NCI-H748 (cell line): ENCODE measurements around the gene BAG5.
"Not testable (repeated sequence)": the region's sequence is repeated elsewhere in the genome, so short reads cannot be mapped to it uniquely, and the experiment has no call there.

ENCODE experiments used
- DNase-seq: peaks from one replicate; lab custom pipeline; 2025; ENCODE audit not compliant: unreplicated experiment; lab: John Stamatoyannopoulos, UW

The BAG5 gene

DNA sequence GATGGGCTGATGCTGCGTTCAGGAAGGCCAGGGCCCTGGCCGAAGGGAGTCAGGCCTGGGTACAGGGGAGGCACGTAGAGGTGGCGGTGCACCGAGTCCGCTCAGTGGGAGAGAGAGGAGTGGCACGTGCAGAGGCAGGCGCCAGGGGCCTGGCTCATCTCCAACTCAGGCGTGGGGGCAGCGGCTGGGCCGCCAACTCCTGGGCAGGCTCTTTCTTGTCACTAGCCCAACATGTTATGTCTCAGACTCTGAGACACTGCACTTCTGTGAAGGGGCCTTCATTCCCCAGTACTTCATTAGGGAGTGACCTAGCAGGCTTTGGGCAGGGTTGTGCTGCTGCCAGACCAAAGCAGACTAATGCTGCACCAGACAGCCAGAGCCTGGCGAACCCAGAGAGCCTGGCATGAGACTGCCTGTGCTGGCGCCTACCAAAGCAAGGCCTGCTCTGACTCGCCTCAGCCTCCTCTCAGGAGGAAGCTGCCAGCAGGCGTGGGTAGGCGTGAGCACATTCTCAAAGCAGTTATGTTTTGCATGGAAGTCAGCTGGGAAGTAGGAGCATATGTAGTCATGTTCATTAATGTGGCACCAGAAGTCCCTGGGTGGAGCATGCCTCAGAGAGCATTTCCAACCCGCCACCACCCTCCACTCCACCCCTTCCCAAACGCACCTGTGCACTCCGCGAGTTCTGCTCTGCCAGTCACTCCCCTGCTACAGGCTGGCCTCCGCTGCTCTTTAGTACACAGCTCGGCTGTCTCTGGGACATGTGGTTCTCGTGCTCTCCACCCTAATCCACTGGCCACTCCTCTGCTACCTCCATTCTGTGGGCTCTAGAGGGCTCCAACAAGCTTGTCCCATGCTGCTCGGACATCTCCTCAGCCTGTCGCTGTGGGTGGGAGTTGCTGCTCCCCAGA is 49.5 kb downstream of the BAG5 start:
- peak; percentile 53 for DNase-seq

DNA sequence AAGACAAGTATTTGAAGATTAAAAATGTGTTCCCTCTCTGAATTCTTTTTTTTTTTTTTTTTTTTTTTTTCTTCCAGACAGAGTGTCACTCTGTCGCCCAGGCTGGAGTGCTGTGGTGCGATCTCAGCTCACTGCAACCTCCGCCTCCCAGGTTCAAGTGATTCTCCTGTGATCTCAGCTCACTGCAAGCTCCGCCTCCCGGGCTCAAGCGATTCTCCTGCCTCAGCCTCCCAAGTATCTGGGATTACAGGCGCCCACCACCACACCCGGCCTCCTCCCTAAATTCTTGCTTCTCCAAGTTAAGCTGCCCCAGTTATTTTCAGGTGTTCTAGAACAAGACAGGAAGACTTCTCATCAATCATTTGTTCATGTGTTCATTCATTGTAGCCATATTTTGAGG is 50.3 kb downstream of the BAG5 start:
- DNase-seq: not testable (repeated sequence)

- no peak for DNase-seq
Measured at GRCh38 chr14:103510724-103511693, 51.4 kb downstream of the BAG5 start.

DNA sequence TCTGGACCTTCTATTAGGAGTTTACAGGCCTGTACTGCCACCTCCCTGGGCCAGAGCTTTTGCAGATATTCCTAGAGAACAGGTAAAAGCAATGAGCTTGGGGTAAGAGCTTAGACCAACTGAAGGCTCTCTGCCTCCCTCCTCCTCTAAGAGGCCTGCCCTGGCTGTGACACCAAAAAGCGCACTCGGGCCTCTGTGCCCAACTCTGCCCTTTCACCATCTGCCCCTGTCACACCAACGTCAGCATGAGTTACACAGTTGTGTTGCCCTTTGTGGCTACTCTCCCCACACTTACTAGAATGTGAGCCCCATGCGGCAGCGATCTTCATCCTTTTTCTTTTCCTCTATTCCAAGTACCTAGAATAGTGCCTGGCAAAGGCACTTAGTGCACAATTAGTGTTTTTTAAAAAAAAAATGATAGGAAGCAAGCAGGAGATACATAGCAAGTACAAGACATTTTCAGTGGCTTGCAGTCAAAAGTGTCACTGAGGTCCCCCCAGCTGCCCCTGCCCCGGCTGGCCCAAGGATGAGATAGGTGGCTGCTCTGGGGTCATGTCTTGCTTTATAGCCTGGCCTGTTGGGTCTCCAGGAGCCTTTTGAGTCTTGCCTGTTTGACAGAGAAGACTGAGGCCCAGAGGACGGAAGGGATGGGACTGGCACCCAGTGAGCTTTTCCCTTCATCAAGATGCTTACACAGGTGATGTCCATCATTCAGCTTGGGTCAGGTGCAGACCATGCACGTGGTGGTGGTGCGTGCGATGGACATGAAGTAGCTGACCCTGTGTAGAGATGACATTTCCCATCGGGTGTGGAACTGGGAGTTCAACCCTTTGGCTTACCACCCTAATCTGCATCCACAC is 52.4 kb downstream of the BAG5 start:
- DNase-seq: no peak

DNA sequence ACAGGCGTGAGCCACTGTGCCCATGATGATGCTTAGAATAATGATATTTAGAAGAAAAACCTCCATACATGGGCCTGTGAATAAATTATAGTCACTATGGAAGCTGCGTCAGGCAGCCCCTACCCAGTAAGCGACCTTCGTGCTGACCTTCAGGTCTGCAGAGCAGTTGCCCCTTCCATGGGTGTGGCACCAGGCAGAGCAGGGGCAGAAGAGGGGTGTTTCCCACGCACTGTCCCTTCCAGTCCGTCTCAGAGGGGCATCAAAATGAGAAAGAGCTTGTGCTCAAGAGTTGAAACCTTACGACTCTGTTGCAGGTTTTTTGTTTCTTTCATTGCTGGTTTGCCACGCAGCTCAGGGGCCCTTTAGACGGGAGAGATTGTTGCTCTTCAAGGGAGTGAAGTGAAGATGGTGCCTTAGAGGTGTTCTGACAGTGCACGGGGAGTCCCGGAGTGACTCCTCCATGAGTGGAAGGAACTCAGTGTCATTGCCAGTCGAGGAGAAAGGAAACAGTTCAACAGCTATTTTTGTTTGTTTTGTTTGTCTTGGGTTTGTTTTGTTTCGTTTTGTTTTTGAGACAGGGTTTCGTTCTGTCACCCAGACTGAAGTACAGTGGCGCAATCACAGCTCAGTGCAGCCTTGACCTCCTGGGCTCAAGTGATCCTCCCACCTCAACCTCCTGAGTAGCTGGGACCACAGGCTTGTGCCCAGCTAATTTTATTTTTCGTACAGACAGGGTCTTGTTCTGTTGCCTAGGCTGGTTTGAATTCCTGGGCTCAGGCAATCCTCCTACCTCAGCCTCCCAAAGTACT is 53.7 kb downstream of the BAG5 start:
- no peak for DNase-seq

DNA sequence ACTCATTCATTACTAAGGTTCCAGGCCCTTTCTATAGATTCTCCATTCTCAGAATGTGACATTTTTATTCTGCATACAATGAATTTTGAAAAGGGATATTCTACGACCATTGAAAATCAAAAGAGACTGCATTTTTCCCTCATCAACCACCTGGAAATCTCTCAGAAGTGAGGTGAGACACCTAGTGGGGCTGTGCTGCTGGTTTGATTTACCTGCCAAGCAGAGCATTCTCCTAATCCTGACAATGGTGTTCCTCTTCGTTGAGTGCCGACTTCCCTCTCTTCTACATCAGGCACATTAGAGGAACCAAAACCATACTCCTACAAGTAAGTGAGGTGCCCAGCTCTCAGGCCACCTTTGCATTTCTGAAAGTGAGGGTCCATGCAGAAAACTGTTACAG is 54.7 kb downstream of the BAG5 start:
- no peak for DNase-seq
